ENCODE data around the gene HSP90B1.

GRCh38 chr12:103965590-103966504, 35.6 kb downstream of the HSP90B1 start, which contains the start of gene TDG:
- peak; percentile 98 to 99 for TF ChIP-seq POLR2AphosphoS5 (IDR thresholded peaks at IDR 0.05; ENCODE audit: insufficient read depth in 1 of 2, low read depth in 1 of 2)
- TF ChIP-seq, protein P1, sequence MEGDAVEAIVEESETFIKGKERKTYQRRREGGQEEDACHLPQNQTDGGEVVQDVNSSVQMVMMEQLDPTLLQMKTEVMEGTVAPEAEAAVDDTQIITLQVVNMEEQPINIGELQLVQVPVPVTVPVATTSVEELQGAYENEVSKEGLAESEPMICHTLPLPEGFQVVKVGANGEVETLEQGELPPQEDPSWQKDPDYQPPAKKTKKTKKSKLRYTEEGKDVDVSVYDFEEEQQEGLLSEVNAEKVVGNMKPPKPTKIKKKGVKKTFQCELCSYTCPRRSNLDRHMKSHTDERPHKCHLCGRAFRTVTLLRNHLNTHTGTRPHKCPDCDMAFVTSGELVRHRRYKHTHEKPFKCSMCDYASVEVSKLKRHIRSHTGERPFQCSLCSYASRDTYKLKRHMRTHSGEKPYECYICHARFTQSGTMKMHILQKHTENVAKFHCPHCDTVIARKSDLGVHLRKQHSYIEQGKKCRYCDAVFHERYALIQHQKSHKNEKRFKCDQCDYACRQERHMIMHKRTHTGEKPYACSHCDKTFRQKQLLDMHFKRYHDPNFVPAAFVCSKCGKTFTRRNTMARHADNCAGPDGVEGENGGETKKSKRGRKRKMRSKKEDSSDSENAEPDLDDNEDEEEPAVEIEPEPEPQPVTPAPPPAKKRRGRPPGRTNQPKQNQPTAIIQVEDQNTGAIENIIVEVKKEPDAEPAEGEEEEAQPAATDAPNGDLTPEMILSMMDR (IDR thresholded peaks at IDR 0.05) = peak in 2 of 3 experiments; percentile 6 to 54
- peak in 1 of 2 donors; percentile 78 for TF ChIP-seq POLR2A (IDR thresholded peaks at IDR 0.05)

Measured in vagina (tissue), 2 donors.